Measurements from ENCODE around the gene OSBPL5. TPM values are rescaled to one million over a fixed set of nuclear protein-coding genes. Genes with fewer than 3 reads are reported as not detected.

The OSBPL5 gene
- total RNA-seq, 1 experiment from 2014 or later = 16.1 TPM

GRCh38 chr11:3080104-3080503 is 85.0 kb downstream of the OSBPL5 start:
- Histone ChIP-seq H3K4me1 (ENCODE audit: insufficient read depth, low read length) (no peaks in the 10 kb centered on the region), H2AFZ (ENCODE audit: low read length) (no peak overlapping the region), H4K20me1 (ENCODE audit: control insufficient read depth, insufficient read depth, insufficient read length) (no peaks in the 10 kb centered on the region), H4K8ac (replicated peaks; ENCODE audit: insufficient read length, low read depth, low read length) (no peak overlapping the region), H2BK120ac (ENCODE audit: low read depth, low read length, poor library complexity, severe bottlenecking) (no peak overlapping the region), H3K18ac (ENCODE audit: insufficient read length, low read depth, low read length) (no peak overlapping the region), H3K27ac (ENCODE audit: insufficient read length, low read depth, low read length) (no peak overlapping the region), H3K23me2 (ENCODE audit: insufficient read length, low read depth, low read length, poor library complexity, severe bottlenecking) (no peaks in the 10 kb centered on the region), H3K79me2 (ENCODE audit: insufficient read depth, low read length) (no peaks in the 10 kb centered on the region), H3K23ac (ENCODE audit: insufficient read length, low read depth, low read length) (no peak overlapping the region), H2BK20ac (ENCODE audit: low read depth, low read length, poor library complexity, severe bottlenecking) (no peak overlapping the region), H3T11ph (ENCODE audit: low read length) (no peak overlapping the region), H2AK5ac (ENCODE audit: insufficient read length, low read length) (no peak overlapping the region), H3K79me1 (ENCODE audit: insufficient read depth, low read depth, low read length, poor library complexity, severe bottlenecking) (no peaks in the 10 kb centered on the region), H3K9me3 (ENCODE audit: control insufficient read depth, low read depth, low read length) (no peaks in the 10 kb centered on the region), H4K91ac (ENCODE audit: insufficient read length, low read depth, low read length) (no peak overlapping the region), H3K4me2 (ENCODE audit: insufficient read depth, insufficient read length, low read length) (no peak overlapping the region), H2BK15ac (ENCODE audit: low read depth, low read length) (no peak overlapping the region), H2BK12ac (ENCODE audit: insufficient read length, low read depth, low read length) (no peak overlapping the region), H3K14ac (ENCODE audit: insufficient read depth, low read length) (no peak overlapping the region), H2BK5ac (ENCODE audit: insufficient read length, low read length) (no peak overlapping the region), H3K27me3 (ENCODE audit: insufficient read depth, low read length) (no peaks in the 10 kb centered on the region), H3K4ac (ENCODE audit: low read depth, low read length) (no peak overlapping the region), H3K56ac (ENCODE audit: insufficient read length, low read depth, low read length) (no peak overlapping the region), H3K9ac (ENCODE audit: extremely low read depth, insufficient read length, low read length) (no peak overlapping the region), H4K5ac (ENCODE audit: insufficient read length, low read depth, low read length) (no peak overlapping the region)
- no peaks in the 10 kb centered on the region for H3K36me3 Mint-ChIP-seq (ENCODE audit: insufficient read depth in 1 of 3, low read depth in 3 of 3)
- H3K27ac Mint-ChIP-seq = no peak overlapping the region
- H3K9me3 Mint-ChIP-seq = peaks cover 0 to 3% of the 10 kb centered on the region in 2 experiments; a peak in 1 of 5 replicates
- H3K4me3 Mint-ChIP-seq = no peak overlapping the region
- H3K27me3 Mint-ChIP-seq (ENCODE audit: low read depth) = peaks cover 9% of the 10 kb centered on the region
- WGBS (ENCODE audit: extremely low coverage, insufficient read length, low lambda C conversion rate) = no CpG with 5 or more reads among the region's 1 CpG
- DNase-seq = no peak
- no peak for TF ChIP-seq CTCF (conservative IDR thresholded peaks at IDR 0.05)
- H3K4me1 Mint-ChIP-seq = peaks cover 3 to 5% of the 10 kb centered on the region in 2 experiments; a peak in 2 of 4 replicates
